ENCODE measurements around the gene TCEAL5. TPM values are rescaled to one million over a fixed set of nuclear protein-coding genes. Genes with fewer than 3 reads are reported as not detected.
"Not testable (repeated sequence)": the region's sequence is repeated elsewhere in the genome, so short reads cannot be mapped to it uniquely, and the experiment has no call there.

Gene TCEAL5
- total RNA-seq, 1 donor: not detected

GRCh38 chrX:103236296-103236695, 40.3 kb downstream of the TCEAL5 start:
- DNase-seq (ENCODE audit: insufficient read length, low spot score, missing footprints): no peak
- Histone ChIP-seq H3K36me3 (ENCODE audit: insufficient read depth, low read length) (no peaks in the 10 kb centered on the region), H3K4me1 (ENCODE audit: insufficient read depth, low read length) (no peaks in the 10 kb centered on the region), H3K4me3 (ENCODE audit: insufficient read depth, low read length) (no peak overlapping the region), H3K4me2 (ENCODE audit: insufficient read depth, low read length) (no peak overlapping the region), H3K79me2 (ENCODE audit: insufficient read depth, low read length) (no peaks in the 10 kb centered on the region), H4K20me1 (ENCODE audit: insufficient read depth, low read length) (no peaks in the 10 kb centered on the region), H3K27me3 (ENCODE audit: insufficient read depth, low read length) (peaks cover 35% of the 10 kb centered on the region), H2AFZ (ENCODE audit: low read length) (no peak overlapping the region), H3K27ac (ENCODE audit: low read depth, low read length) (no peak overlapping the region), H3K9me3 (ENCODE audit: low read depth, low read length) (no peaks in the 10 kb centered on the region)
- no peak for TF ChIP-seq CTCF (IDR thresholded peaks at IDR 0.05; ENCODE audit: extremely low read depth, low read depth, low read length)

- not testable (repeated sequence) for H2AFZ ChIP-seq (ENCODE audit: low read length)
Observed at GRCh38 chrX:103235608-103236007, 40.9 kb downstream of the TCEAL5 start.

GRCh38 chrX:103234869-103235268, 41.7 kb downstream of the TCEAL5 start:
- Histone ChIP-seq H3K9me3 (ENCODE audit: low read depth, low read length) (no peaks in the 10 kb centered on the region), H3K36me3 (ENCODE audit: insufficient read depth, low read length) (no peaks in the 10 kb centered on the region), H3K4me2 (ENCODE audit: insufficient read depth, low read length) (no peak overlapping the region), H3K27ac (ENCODE audit: low read depth, low read length) (no peak overlapping the region), H3K4me1 (ENCODE audit: insufficient read depth, low read length) (no peaks in the 10 kb centered on the region), H2AFZ (ENCODE audit: low read length) (no peak overlapping the region), H4K20me1 (ENCODE audit: insufficient read depth, low read length) (no peaks in the 10 kb centered on the region), H3K79me2 (ENCODE audit: insufficient read depth, low read length) (no peaks in the 10 kb centered on the region), H3K27me3 (ENCODE audit: insufficient read depth, low read length) (peaks cover 40% of the 10 kb centered on the region), H3K4me3 (ENCODE audit: insufficient read depth, low read length) (no peak overlapping the region)
- DNase-seq (ENCODE audit: insufficient read length, low spot score, missing footprints): no peak
- TF ChIP-seq CTCF (IDR thresholded peaks at IDR 0.05; ENCODE audit: extremely low read depth, low read depth, low read length): no peak

More at GRCh38 chrX:103235608-103236007, 40.9 kb downstream of the TCEAL5 start:
- not testable (repeated sequence) for H3K36me3 ChIP-seq (ENCODE audit: insufficient read depth, low read length); H3K4me2 ChIP-seq (ENCODE audit: insufficient read depth, low read length); H4K20me1 ChIP-seq (ENCODE audit: insufficient read depth, low read length); H3K27ac ChIP-seq (ENCODE audit: low read depth, low read length); H3K79me2 ChIP-seq (ENCODE audit: insufficient read depth, low read length); H3K4me1 ChIP-seq (ENCODE audit: insufficient read depth, low read length); H3K4me3 ChIP-seq (ENCODE audit: insufficient read depth, low read length); DNase-seq (ENCODE audit: insufficient read length, low spot score, missing footprints); H3K9me3 ChIP-seq (ENCODE audit: low read depth, low read length)
- peaks cover 41% of the 10 kb centered on the region for H3K27me3 ChIP-seq (ENCODE audit: insufficient read depth, low read length)

DNA sequence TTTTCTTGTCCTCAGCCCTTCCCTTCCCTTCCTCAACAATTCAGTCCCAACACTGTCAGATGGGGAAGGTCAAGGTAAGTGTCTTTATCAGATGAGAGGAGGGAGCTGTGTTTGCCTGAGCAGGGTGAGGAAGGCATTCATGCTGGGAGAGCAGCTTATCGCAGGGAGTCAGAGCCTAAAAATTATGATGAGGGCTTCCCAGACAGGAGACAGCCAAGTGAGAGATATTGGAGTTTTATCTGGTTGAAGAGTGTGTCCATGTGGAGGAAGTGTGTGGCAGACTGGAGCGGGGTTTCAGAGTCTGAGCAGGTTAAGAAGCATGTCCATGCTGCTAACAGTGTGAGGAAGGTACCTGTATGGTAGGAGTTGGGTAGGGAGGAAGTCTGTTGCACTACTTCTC, 43.3 kb downstream of the TCEAL5 start:
- TF ChIP-seq CTCF (IDR thresholded peaks at IDR 0.05; ENCODE audit: extremely low read depth, low read depth, low read length): no peak

DNA sequence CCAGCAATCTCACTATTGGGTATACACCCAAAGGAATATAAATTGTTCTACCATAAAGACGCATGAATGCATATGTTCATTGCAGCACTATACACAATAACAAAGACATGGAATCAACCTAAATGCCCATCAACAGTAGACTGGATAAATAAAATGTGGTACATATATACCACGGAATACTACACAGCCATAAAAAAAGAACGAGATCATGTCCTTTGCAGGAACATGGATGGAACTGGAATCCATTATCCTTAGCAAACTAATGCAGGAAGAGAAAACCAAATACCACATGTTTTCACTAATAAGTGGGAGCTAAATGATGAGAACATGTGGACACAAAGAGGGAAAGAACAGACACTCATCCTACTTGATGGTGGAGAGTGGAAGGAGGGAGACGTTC, 50.6 kb downstream of the TCEAL5 start:
- not testable (repeated sequence) for DNase-seq (ENCODE audit: insufficient read length, low spot score, missing footprints); H3K27ac ChIP-seq (ENCODE audit: low read depth, low read length)

More for the DNA sequence above, 43.3 kb downstream of the TCEAL5 start:
- no peak overlapping the region for H3K27ac ChIP-seq (ENCODE audit: low read depth, low read length)
- no peaks in the 10 kb centered on the region for H3K36me3 ChIP-seq (ENCODE audit: insufficient read depth, low read length)
- no peak overlapping the region for H2AFZ ChIP-seq (ENCODE audit: low read length)
- DNase-seq (ENCODE audit: insufficient read length, low spot score, missing footprints): no peak
- no peaks in the 10 kb centered on the region for H3K9me3 ChIP-seq (ENCODE audit: low read depth, low read length)
- H3K4me2 ChIP-seq (ENCODE audit: insufficient read depth, low read length): no peak overlapping the region
- H3K4me3 ChIP-seq (ENCODE audit: insufficient read depth, low read length): no peak overlapping the region
- H3K4me1 ChIP-seq (ENCODE audit: insufficient read depth, low read length): no peaks in the 10 kb centered on the region
- peaks cover 48% of the 10 kb centered on the region for H3K27me3 ChIP-seq (ENCODE audit: insufficient read depth, low read length)
- no peaks in the 10 kb centered on the region for H4K20me1 ChIP-seq (ENCODE audit: insufficient read depth, low read length)
- H3K79me2 ChIP-seq (ENCODE audit: insufficient read depth, low read length): no peaks in the 10 kb centered on the region

More for the DNA sequence above, 50.6 kb downstream of the TCEAL5 start:
- not testable (repeated sequence) for H3K4me1 ChIP-seq (ENCODE audit: insufficient read depth, low read length); H3K36me3 ChIP-seq (ENCODE audit: insufficient read depth, low read length); H3K79me2 ChIP-seq (ENCODE audit: insufficient read depth, low read length); H3K4me3 ChIP-seq (ENCODE audit: insufficient read depth, low read length); H3K9me3 ChIP-seq (ENCODE audit: low read depth, low read length); H3K4me2 ChIP-seq (ENCODE audit: insufficient read depth, low read length); H2AFZ ChIP-seq (ENCODE audit: low read length); H4K20me1 ChIP-seq (ENCODE audit: insufficient read depth, low read length)
- H3K27me3 ChIP-seq (ENCODE audit: insufficient read depth, low read length): peaks cover 47% of the 10 kb centered on the region

Other genes starting within 250 kb of the TCEAL5 start
- 4.4 and 4.7 TPM in 2 replicates for gene BEX1, start 212.6 kb downstream of the TCEAL5 start, total RNA-seq
- gene NXF3, start 183.6 kb downstream of the TCEAL5 start, total RNA-seq: under 0.01 and 0.36 TPM in 2 replicates
- gene BEX4, start 61.6 kb downstream of the TCEAL5 start, total RNA-seq: 6.5 and 13.0 TPM in 2 replicates
- gene TCEAL8, start 21.6 kb downstream of the TCEAL5 start, total RNA-seq: 130 and 136 TPM in 2 replicates
- 2.4 and 4.3 TPM in 2 replicates for gene BEX2, start 34.2 kb upstream of the TCEAL5 start, total RNA-seq
- 6.5 and 10.0 TPM in 2 replicates for gene TCEAL7, start 53.5 kb upstream of the TCEAL5 start, total RNA-seq
- gene TCEAL9, start 79.8 kb upstream of the TCEAL5 start, total RNA-seq: 96.4 and 110 TPM in 2 replicates
- 144 and 150 TPM in 2 replicates for gene BEX3, start 99.8 kb upstream of the TCEAL5 start, total RNA-seq
- under 0.01 and 0.29 TPM in 2 replicates for gene RAB40A, start 242.7 kb upstream of the TCEAL5 start, total RNA-seq